GM18519 (cell line): ENCODE measurements around the gene EFCAB11.

Source experiments
- ATAC-seq: cut with Tn5 transposase; IDR thresholded peaks from one replicate; pipeline ENCODE4 v1.9.1; 2021; ENCODE audit warnings: mild to moderate bottlenecking, moderate library complexity; ENCODE audit not compliant: unreplicated experiment, low FRiP score

The EFCAB11 gene

DNA sequence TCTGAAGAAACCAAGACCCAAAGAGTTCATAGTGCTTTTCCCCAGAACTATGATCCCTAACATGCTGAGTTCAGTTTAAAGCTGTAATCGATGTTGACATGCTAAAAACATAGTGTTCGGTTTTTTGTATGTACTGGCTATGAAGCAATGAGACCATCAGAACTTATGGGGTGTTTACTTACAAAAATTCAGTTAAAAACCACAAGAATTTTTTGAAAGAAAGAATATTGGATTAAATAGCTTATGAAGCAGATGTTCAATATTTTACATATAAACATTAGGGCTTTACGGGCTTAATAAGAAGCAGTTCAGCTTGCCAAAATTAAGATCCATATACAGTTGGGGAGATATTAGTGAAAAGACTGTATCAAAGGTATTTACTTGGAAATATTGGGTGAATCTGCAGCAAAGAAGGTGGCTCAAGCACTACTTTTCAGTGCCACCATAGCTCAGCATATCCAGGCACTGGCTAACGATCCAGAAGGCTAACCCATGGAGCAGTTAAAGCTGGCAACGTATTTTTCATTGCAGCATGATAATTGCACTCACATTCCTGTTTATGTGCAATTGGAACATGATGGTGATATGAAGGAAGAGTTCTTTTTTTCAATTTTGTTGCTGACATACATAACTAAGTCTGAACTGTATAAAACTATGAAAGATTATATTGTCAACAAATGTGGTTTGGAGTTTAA is 125.9 kb downstream of the EFCAB11 start:
- no peak for ATAC-seq

DNA sequence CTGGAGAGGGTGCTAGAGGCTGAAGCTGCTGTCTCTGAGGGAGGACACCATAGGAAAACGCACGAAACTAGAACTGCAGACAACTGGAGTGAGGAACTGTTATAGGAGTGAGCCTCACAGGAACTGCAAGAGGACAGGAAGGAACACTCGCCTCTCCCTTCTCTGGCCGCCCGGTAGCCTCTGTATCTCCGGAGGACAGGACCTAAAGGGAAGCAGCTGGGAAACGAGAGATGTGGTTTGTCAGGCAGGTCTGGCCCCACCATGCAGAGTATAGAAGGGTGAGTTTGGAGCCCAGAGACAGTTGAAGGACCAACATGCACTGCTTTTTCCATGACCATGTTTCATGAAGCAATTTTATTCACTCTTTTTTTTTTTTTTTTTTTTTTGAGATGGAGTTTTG is 127.3 kb downstream of the EFCAB11 start:
- no peak for ATAC-seq

DNA sequence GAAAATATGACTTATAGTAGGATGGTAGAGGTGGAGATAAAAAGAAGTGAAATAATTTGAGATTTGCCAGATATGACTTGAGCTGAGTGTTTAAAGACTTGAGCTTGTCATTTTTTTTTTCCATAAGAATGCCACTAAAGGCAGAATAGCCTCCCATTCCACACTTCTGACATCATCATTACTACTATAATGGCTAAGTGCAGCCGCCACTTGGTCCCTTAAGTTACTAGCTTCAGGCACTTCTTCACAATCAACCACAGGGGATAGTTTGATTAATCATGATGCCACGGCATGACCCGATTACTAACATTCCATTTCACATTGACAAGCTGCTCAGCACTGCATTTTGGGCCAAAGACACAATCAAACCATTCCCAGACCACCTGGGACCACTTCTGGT is 127.9 kb downstream of the EFCAB11 start:
- no peak for ATAC-seq

DNA sequence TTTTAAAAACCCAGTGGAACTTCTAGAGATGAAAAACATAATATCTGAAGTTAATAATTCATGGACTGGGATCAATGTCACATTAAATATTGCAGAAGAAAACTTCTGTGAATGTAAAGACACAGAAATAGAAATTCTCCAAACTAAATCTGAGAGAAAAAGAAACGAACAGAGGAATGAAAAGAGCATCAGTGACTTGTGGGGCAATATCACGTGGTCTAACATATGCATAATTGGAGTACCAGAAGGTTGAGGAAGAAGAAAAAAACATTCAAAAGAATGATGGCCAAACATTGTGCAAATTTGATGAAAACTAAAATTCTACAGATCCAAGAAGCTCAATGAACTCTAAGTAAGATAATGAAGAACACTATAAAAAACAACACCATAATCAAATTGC is 130.8 kb downstream of the EFCAB11 start:
- no peak for ATAC-seq

DNA sequence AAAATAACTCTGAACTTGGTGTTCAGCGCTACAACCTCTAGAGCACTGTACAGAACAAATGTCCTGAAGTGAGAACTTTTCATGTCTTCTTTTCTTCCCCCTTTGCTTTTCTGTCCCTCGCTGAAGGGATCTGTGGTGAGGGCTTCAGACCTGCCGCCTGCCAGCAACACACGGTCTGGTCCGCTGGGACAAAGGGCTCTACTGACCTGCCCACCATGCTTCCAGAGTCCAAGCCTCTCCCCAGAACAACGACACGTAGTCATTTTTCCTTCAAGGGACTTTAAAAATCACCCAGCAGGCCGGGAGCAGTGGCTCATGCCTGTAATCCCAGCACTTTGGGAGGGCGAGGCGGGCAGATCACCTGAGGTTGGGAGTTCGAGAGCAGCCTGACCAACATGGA is 140.4 kb downstream of the EFCAB11 start:
- no peak for ATAC-seq

DNA sequence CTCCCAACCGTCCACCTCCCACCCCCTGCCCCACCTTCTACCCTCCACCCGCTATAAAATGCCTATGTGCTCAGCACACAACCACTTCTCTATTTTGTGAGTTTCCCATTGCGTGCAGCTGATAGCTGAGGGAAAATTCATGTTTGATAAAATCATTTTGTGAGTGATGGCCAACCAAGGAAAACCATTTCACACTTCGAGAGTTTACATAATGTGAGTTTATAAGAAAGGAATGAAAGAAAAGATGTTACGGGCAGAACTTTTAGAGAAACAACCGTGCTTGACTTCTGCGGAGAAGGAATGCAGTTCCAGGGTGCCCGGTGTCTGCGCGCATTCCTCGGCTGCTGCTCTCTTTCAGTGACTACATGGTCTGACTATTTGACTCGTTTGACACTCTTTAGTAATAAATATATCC is 140.9 kb downstream of the EFCAB11 start:
- no peak for ATAC-seq

DNA sequence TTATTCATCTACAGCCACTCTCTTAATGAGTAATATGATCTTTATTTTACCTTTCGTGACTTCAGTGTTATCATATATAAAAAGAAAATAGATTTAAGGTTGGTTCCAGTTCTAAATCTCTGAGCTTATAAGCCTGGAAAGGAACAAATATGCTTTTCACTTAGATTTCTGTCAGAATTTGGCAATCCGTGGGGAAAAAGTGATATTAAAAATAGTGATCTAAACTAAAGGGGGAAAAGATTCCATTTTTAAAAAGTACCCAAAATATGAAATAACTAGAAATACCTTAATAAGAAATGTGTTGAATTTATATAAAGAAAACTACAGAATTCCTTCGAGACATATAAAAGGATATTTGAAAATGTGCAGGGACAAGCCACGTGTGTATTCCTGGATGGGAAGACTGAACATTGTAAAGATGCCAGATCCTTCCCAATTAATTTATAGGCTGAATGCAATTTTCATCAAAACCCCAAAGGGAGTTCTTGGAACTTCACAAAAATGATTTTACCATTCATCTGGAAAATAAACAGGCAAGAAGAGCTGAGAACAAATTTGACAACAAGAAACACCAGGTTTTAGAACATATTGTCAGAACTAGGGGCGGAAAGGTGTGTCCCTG is 142.5 kb downstream of the EFCAB11 start:
- ATAC-seq: no peak

DNA sequence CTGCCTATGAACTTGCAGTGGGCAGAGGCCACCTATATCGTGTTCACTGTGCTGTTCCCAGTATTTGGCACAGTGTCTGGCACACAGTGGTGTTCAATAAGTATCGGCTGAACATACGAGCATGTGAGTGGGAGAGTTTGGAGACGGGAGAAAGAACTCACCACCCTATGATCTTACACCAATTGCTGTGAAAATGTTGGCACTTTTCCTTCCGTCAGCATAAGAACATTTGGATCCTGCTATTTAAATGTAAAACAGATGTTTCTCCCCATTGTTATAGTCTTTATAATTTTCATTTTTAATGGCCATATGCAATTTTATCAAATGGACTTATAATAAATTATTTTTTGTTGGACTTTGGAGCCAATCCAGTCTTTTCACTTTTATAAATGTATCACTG is 144.4 kb downstream of the EFCAB11 start:
- no peak for ATAC-seq

DNA sequence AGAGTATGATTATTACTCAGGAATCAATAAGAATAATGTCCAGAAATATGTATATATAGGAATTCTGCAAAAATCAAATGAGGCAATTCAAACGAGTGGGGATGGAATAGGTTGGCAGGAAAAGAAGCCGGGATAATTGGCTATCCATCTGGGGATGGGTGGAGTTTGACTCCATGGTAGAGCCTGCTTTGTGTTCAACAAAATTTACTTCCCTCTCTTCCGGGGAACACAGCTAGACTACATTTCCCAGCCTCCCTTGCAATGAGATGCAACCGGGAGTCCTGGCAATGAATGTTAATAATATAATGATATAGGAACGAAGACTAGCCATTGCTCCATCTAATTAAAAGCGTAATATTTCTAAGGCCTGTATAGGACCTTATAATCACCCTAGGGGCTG is 146.6 kb downstream of the EFCAB11 start:
- no peak for ATAC-seq

DNA sequence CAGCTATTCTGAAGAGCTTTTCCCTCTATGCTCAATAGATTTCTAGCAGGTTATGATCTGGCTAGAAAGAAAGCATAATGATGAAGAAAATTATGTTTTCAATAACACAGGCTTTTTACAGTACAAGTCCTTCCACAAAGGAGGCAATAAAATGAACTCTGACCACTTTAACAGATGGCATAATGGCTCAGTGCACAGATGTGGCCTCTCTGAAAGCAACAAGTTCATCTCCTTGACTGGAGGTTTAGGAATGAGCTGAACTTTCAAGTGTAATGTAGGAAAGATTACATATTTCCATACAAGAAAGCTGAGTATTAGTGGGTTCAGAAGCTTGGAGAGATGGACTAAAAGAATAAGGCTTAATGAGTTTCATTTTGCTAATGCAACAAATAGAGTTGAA is 147.4 kb downstream of the EFCAB11 start:
- ATAC-seq: no peak

DNA sequence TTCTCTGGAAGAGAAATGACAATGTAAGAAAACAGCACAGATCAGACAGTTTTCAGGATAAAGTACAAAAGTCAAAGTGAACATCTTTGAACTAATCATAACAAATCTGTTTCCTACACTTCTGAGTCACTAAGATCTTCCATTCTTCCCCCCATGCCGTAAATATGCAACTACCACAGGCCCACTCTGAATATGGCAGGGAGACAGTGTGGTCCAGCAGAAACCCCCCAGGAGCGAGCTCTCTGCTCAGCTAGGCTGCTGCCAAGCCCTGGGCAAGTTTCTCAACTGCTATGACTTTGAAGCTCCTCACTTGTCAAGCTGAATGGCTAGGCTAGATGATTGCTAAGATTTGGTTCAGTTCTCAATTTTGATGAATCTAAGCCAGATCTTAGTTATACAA is 148.1 kb downstream of the EFCAB11 start:
- ATAC-seq: no peak

DNA sequence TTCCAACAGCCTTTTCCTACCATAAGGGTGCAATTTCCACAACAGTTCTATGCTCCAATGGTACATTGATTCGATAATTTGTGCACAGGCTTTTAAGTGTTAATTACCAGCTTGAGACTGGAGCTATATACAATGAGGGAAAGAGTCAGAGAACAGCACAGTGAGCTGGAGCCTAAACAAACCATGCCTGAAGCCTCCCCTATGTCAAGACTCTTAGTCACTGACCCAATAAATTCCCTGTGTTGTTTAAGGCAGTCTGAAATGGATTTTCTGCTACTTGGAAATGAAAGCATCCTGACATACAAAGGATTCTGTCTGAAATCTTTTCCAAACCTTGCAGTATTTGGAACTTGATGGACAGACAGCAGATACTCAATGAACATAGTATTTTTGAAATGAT is 149.0 kb downstream of the EFCAB11 start:
- ATAC-seq: no peak

DNA sequence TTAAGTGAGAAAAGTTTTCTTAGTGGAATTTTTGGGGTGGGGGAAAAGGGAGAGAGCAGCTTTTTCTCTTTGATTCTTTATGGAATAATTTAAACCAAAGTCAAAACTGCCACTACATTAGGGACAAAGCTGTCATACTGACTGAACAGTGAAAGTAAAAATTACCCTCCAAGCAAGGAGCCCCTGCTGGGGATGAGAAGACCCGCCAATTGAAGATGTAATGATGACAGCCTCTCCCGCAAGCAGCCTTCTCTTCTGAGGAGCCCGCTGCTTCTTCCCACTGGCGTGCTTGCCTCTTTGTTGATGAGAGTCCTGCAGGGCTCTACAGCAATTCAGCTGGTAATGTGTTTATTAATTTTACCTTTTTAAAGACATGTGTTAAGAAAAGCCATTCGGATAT is 151.0 kb downstream of the EFCAB11 start:
- ATAC-seq: no peak

DNA sequence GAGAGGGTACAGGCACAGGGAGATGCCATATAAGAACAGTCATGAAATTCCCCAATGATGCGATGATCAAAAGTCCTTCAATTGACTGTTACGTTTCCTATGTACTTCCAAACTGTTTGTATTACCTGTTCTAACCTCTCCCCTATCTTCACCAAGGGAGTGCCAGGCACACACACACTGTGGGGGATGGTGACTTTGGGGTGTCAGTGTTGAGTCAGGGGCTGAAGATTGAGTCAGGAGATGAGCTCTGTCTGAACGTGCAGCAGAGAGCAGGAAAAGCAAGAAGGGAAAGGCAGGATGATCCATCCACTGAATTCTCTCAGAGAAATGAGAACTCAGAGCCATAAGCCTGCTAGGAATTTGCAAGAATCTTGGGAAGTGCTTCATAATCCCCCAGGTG is 153.4 kb downstream of the EFCAB11 start:
- ATAC-seq: no peak

DNA sequence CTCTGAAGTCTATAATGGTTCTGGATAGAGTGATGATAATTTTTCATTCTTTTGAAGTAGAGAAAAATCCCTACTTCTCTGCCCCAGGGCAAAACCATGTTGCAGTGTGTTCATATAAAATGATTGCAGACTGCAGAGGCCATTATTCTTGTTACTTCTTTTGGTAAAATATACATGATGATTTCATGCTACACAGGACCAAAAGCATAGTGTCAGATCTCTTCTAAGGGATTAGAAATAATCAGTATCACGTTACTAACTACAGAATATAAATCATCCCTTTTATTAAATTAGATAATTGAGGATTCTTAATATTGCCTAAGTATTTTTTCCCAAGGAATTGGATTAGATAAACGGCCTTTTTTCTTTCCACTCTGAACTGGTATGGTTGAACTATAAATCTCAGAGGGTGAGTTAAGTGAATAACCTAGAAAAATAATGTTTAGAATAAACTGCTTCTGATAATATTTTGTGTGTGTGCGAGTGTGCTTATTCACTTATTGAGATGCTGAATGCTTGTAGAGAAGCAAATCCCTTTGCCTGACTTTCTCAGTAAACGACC is 156.2 kb downstream of the EFCAB11 start:
- ATAC-seq: no peak

DNA sequence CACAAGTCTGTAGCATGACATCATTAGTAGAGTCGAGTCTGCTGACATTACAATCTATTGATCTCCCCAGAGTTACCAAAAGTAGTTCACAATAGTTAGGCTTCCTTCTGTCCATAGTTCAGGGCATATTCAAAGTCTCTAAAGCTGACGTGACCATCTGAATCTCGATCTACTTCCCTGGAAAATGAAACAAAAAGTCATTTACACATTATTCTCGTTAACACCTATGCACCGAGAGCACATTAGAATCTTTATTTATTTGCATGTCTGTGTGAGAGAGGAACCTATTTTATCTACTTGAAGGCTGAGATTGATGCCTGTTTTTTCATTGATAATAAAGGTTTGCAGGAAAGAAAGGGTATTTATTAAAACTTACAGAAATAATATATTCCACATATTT is 157.4 kb downstream of the EFCAB11 start:
- ATAC-seq: no peak

DNA sequence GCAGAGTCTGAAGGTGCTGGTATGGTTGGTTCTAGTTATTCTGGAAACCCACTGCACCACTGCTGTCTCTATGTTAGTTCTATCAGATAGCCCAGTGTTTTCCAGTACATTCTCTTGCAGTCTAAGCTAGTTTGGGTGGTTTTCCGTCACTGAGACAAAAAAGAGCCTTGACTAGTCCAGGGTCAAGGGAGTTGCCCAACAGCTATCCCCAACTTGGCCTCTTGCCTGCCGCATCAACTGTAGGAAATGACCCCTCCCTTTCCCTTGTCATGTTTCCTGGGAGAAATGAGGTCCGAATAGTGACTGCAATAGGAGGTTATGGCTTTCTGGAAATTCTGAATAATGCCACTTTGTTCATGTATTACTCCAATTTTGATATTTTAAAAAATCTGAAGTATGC is 160.4 kb downstream of the EFCAB11 start:
- no peak for ATAC-seq

DNA sequence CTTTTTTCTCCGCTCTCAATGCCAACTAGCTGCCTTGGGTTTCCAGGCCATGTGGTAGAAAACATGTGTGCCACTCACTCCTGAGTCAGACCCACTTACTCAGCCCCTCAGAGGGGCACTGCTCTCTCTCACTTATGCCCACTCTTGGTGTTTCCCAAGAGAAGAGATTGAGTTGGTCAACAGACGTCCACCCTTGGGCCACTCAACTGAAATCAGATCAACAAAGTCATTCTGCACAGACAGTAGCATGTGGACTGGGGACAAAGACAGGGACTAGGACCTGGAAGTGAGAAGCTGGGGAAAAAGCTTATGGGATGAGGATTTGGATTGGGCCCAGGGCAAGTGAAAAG is 161.2 kb downstream of the EFCAB11 start:
- no peak for ATAC-seq

DNA sequence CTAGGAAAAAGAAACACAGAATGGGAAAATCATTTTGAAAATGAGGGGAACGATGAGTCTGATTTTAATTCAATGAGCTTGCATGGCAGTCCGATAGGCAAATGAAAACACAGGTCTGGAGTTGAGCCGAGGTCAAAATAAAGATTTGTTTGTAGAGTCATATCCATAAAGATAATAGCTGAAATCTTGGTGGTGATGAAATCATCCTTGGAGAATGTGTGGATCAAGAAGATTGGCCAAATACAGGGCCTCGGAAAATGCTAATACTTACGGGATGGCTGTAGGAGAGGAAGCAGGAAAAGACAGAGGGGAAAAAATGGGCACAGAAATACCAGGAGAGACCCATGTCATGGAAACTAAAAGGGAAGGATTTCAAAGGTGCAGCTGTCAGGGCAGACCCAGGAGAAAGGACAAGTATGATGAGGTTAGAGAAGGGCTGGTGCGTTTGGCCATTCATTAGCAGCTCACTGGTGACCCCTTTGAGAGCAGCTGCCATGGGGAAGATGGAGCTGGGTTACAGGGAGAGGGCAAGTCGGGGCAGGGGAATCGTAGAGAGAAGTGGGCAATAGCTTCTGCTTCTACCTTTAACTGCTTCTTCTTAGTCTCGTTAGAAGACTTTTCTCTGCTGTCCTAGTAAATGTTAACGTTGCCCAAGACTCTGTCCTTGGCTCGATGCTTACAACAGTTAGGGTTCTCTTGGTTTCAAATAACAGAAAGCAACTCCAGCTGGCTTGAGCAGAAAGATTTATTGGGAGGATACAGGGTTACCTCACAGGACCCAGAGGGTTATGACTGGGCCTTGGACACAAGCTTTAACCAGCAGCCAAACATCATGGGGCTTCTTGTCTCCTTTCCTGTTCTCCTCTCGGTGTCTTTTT is 161.8 kb downstream of the EFCAB11 start:
- ATAC-seq: no peak

DNA sequence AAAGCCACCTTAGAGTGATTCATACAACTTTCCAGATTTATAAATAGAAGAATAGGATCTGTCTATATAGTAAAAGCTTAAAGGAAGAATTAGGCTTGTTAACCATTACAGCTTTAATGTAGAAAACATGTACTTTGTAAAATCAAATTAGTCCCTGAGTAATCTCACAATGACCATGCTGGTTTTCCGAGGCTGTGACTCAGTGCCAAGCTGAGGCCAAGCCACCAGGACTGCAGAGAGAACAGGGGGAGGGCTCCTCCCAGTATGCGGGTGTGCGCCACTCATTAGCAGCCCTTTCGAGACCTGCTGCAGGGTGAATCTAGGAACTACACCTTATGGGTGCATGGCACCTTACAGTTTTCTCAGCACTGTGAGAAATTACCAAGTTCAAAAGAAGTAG is 167.0 kb downstream of the EFCAB11 start:
- ATAC-seq: no peak

DNA sequence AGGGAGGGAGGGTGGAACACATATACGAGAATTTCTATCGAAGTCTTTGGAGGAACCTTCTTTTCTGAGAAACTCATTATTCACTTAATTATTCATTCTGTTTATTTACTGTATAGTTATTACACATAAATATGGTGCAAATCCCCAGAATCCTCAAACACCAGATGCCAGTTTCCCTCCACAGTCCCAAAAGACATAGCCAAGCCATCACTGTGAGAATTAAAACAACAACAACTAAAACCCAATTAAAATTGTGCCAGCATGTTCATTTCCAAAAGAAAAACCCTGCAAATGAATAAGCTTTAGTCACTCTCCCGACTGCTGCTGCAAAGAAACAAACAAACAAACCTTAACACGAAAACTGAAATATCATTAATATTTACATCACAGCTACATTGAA is 173.5 kb downstream of the EFCAB11 start:
- ATAC-seq: no peak
